ENCODE measurements around the gene PSME1. TPM values are rescaled to one million over a fixed set of nuclear protein-coding genes. Genes with fewer than 3 reads are reported as not detected.

PSME1 gene
- total RNA-seq, 1 experiment from 2014 or later: 76.8 TPM

GRCh38 chr14:24113801-24114531, 22.0 kb upstream of the PSME1 start (continued):
- TF ChIP-seq, protein P1, sequence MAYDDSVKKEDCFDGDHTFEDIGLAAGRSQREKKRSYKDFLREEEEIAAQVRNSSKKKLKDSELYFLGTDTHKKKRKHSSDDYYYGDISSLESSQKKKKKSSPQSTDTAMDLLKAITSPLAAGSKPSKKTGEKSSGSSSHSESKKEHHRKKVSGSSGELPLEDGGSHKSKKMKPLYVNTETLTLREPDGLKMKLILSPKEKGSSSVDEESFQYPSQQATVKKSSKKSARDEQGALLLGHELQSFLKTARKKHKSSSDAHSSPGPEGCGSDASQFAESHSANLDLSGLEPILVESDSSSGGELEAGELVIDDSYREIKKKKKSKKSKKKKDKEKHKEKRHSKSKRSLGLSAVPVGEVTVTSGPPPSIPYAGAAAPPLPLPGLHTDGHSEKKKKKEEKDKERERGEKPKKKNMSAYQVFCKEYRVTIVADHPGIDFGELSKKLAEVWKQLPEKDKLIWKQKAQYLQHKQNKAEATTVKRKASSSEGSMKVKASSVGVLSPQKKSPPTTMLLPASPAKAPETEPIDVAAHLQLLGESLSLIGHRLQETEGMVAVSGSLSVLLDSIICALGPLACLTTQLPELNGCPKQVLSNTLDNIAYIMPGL (CRISPR knock-in tag; IDR thresholded peaks at IDR 0.05): peak; percentile 63
- TF ChIP-seq, protein P2, sequence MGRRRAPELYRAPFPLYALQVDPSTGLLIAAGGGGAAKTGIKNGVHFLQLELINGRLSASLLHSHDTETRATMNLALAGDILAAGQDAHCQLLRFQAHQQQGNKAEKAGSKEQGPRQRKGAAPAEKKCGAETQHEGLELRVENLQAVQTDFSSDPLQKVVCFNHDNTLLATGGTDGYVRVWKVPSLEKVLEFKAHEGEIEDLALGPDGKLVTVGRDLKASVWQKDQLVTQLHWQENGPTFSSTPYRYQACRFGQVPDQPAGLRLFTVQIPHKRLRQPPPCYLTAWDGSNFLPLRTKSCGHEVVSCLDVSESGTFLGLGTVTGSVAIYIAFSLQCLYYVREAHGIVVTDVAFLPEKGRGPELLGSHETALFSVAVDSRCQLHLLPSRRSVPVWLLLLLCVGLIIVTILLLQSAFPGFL (CRISPR knock-in tag; IDR thresholded peaks at IDR 0.05; ENCODE audit: borderline replicate concordance): peak; percentile 19; the same call in 1 of the 2 replicates
- 0 out of 2 replicates have a peak, but pooled peaks have one; percentile 29 for TF ChIP-seq FOXP1 (CRISPR knock-in tag; IDR thresholded peaks at IDR 0.05; ENCODE audit: borderline replicate concordance)
- no peak for TF ChIP-seq ZNF138 (CRISPR knock-in tag; conservative IDR thresholded peaks at IDR 0.05)
- no peak for TF ChIP-seq IRF2 (CRISPR knock-in tag; IDR thresholded peaks at IDR 0.05; ENCODE audit: borderline replicate concordance, low read depth)
- TF ChIP-seq JAZF1 (CRISPR knock-in tag; IDR thresholded peaks at IDR 0.05): no peak
- TF ChIP-seq FOXJ3 (CRISPR knock-in tag; IDR thresholded peaks at IDR 0.05; ENCODE audit: borderline replicate concordance): no peak
- TF ChIP-seq FOXK1 (CRISPR knock-in tag; IDR thresholded peaks at IDR 0.05): 0 out of 2 replicates have a peak, but pooled peaks have one; percentile 23
- TF ChIP-seq GABPB1 (CRISPR knock-in tag; IDR thresholded peaks at IDR 0.05): peak; percentile 94
- peak; percentile 47; the same call in 1 of the 2 replicates for TF ChIP-seq USF2 (CRISPR knock-in tag; IDR thresholded peaks at IDR 0.05)
- TF ChIP-seq ZNF219 (CRISPR knock-in tag; IDR thresholded peaks at IDR 0.05; ENCODE audit: borderline replicate concordance): no peak
- no peak for TF ChIP-seq NFATC4 (CRISPR knock-in tag; IDR thresholded peaks at IDR 0.05)

DNA sequence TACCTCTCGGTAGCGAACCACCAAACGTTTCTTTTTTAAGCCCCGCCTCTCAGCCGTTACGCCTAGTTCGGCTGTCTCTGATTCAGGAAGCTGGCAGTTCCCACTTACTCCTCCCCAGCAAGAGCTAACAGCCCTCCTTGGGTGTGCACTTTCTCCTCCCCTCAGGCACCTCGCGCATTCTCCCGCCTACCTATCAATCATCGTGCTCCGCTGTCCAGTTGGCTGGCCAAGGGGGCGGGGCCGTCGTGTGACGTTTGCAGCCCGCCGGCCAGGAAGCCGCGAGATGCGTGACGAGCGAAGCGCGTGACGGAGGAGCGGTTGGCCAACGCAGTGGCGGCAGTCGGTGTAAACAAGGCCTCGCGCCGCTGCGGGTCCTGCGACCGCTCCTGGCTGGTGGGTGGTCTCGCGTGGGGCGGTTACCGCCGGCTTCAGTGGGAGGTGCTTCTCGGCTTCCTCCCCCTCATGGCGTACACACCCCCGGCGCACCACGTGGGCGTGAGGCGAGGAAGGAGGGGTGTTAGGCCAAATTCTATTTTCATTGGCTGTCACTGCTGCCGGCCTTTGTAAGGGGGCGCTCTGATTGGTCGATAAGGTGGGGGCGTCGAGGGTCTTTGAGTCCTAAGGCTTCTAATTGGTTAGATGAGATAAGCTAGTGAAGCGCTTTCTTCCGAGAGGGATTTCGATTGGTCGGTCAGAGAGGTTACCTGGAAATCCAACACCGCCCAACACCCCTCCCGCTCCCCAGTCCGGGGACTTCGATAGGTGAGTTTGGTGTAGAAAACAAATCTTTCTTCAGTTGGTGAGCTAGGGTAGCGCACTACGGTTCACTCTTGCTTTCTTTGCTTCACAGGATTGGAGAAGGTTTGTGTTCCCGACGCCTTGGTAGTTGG, 21.2 kb upstream of the PSME1 start, which contains the start of the genes DCAF11 and NRL:
TSS of gene DCAF11 (plus strand) at position 246 of the 890 bp plus-strand sequence. CDS start 818 bp downstream, outside the sequence.
TSS of gene NRL (minus strand) at position 418 of the 890 bp plus-strand sequence. CDS start 32,101 bp downstream, outside the sequence.
- H3K9me3 Mint-ChIP-seq: no peaks in the 10 kb centered on the region
- peaks cover 32% of the 10 kb centered on the region for H3K36me3 Mint-ChIP-seq
- ATAC-seq: peak; percentile 86
- H3K27ac Mint-ChIP-seq: peak within 1 kb of the TSS; percentile 99
- H3K27me3 Mint-ChIP-seq (ENCODE audit: low read depth): peaks cover 4% of the 10 kb centered on the region; the same call in 1 of the 2 replicates
- peak within 1 kb of the TSS; percentile 99 for H3K4me3 Mint-ChIP-seq
- CTCF ChIA-PET: interaction anchor here (0.6 to 3.3 kb wide), 32 partner anchors 7 to 483 kb away, joined by 3 to 67 read pairs (median 4); partner anchors contain the start of genes CARMIL3, CHMP4A, CIDEB and DHRS4L2
- DNase-seq (ENCODE audit: low spot score): peak; percentile 98
- POLR2A ChIA-PET: interaction anchor here (0.6 to 3.3 kb wide), 21 partner anchors 9 to 110 kb away, joined by 3 to 44 read pairs (median 6); partner anchors contain the start of genes CARMIL3, CHMP4A, EMC9 and IPO4
- H3K4me1 Mint-ChIP-seq: peaks cover 17% of the 10 kb centered on the region
- TF ChIP-seq, protein P3, sequence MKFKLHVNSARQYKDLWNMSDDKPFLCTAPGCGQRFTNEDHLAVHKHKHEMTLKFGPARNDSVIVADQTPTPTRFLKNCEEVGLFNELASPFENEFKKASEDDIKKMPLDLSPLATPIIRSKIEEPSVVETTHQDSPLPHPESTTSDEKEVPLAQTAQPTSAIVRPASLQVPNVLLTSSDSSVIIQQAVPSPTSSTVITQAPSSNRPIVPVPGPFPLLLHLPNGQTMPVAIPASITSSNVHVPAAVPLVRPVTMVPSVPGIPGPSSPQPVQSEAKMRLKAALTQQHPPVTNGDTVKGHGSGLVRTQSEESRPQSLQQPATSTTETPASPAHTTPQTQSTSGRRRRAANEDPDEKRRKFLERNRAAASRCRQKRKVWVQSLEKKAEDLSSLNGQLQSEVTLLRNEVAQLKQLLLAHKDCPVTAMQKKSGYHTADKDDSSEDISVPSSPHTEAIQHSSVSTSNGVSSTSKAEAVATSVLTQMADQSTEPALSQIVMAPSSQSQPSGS (CRISPR knock-in tag; IDR thresholded peaks at IDR 0.05; ENCODE audit: borderline replicate concordance, low read depth): no peak
- TF ChIP-seq TEAD1 (CRISPR knock-in tag; IDR thresholded peaks at IDR 0.05): peak; percentile 52; the same call in 1 of the 2 replicates
- TF ChIP-seq, protein P4, sequence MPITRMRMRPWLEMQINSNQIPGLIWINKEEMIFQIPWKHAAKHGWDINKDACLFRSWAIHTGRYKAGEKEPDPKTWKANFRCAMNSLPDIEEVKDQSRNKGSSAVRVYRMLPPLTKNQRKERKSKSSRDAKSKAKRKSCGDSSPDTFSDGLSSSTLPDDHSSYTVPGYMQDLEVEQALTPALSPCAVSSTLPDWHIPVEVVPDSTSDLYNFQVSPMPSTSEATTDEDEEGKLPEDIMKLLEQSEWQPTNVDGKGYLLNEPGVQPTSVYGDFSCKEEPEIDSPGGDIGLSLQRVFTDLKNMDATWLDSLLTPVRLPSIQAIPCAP (CRISPR knock-in tag; IDR thresholded peaks at IDR 0.05): no peak
- TF ChIP-seq ZNF532 (CRISPR knock-in tag; IDR thresholded peaks at IDR 0.05; ENCODE audit: borderline replicate concordance): no peak
- peak; percentile 96 for TF ChIP-seq FOXK1 (CRISPR knock-in tag; IDR thresholded peaks at IDR 0.05)
- TF ChIP-seq ZNF671 (CRISPR knock-in tag; IDR thresholded peaks at IDR 0.05): no peak
- no peak for TF ChIP-seq RORB (CRISPR knock-in tag; IDR thresholded peaks at IDR 0.05)
- no peak for TF ChIP-seq ZNF138 (CRISPR knock-in tag; conservative IDR thresholded peaks at IDR 0.05)
- TF ChIP-seq MAX (CRISPR knock-in tag; IDR thresholded peaks at IDR 0.05): peak; percentile 97
- no peak for TF ChIP-seq ERG (CRISPR knock-in tag; IDR thresholded peaks at IDR 0.05)

Data from WTC11 (cell line).